A549 (cell line): ENCODE measurements around the gene YPEL1.

Experiments
- CHD2 ChIP-seq: fragments of 150-350 bp; IDR thresholded peaks from 2 replicates; pipeline ENCODE4 v1.6.1; 2014; ENCODE audit warnings: low read length; ENCODE audit not compliant: partially characterized antibody
- CTCF ChIP-seq: fragments of >200 bp; sonication (Bioruptor Twin); formaldehyde crosslinking; IDR thresholded peaks from 3 replicates; pipeline ENCODE4 v1.5.1; 2016
- EP300 ChIP-seq, 2 experiments: fragments of >200 bp; sonication (Bioruptor Twin); formaldehyde crosslinking; IDR thresholded peaks; 2 replicates in 1 of 2; 3 replicates in 1 of 2; pipeline ENCODE4 v1.6.1; 2016 to 2017
- RAD21 ChIP-seq, 2 experiments: fragments of >200 bp in 1 of 2; sonication (Bioruptor Twin) in 1 of 2; formaldehyde crosslinking in 1 of 2; IDR thresholded peaks in 1 of 2; conservative IDR thresholded peaks in 1 of 2; 2 replicates in 1 of 2; 3 replicates in 1 of 2; pipeline ENCODE4 v1.6.1; 2012 to 2018; ENCODE audit warnings: inconsistent platforms in 1 of 2

- TF ChIP-seq CTCF (no peak), RAD21 (conservative IDR thresholded peaks at IDR 0.05 in 1 of 2, IDR thresholded peaks at IDR 0.05 in 1 of 2) (no peak), CHD2 (no peak), EP300 (IDR thresholded peaks at IDR 0.05) (no peak)
These were observed 68.8 kb downstream of the YPEL1 start for GRCh38 chr22:21666786-21667185.
